Measurements from ENCODE around the gene TPR. TPM values are rescaled to one million over a fixed set of nuclear protein-coding genes. Genes with fewer than 3 reads are reported as not detected.

TPR gene
- total RNA-seq, 1 donor from 2014 or later, result 83.8 TPM

DNA sequence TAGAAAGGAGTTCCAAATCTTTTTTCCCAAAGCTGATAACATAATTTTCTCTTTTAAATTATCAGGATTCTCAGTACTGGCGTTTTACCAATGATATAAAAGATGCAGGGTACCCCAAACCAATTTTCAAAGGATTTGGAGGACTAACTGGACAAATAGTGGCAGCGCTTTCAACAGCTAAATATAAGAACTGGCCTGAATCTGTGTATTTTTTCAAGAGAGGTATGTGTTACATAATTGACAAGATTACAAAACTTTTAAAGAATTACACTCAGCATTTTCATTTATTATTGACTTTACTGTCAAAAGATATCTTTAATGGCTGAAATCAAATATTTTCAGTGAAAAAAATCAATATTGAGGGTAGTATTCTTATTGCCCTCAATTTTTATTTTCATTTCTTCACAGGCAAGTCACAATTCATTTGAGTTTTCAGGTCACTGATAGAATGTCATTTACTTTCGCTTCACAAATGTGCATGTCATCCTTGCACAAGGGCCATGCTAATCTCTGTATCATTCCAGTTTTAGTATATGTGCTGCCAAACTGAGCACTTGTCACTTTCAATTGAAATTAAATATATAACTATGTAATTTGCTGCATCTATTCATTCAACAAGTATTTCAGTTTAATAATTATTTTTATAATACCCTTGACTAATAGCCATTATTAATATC, 63.5 kb downstream of the TPR start:
- TF ChIP-seq CTCF (IDR thresholded peaks at IDR 0.05; ENCODE audit: insufficient read depth, low read depth, low read length) (no peak), EZH2 (IDR thresholded peaks at IDR 0.05; ENCODE audit: insufficient read depth, low read length) (no peak)
- H3K4me1 Mint-ChIP-seq (ENCODE audit: low read depth, unreplicated experiment), result no peaks in the 10 kb centered on the region
- peaks cover 32% of the 10 kb centered on the region for H3K36me3 ChIP-seq (ENCODE audit: insufficient read depth, low read length)

DNA sequence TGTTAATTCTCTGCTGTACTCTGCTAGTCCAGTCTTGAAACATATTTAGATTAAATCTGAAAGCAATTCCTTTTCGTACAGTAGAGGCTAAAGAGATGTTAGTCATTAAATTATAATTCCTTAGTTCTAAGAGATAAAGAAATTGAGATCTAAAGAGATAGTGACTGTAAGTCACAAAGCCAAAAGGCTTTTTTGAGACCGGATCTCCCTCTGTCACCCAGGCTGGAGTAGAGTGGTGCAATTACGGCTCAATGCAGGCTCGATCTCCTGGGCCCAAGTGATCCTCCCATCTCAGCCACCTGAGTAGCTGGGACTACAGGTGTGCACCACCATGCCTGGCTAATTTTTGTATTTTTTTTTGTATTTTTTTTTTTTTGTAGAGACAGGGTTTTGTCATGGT, 64.7 kb downstream of the TPR start:
- no peak overlapping the region for H3K27ac Mint-ChIP-seq (ENCODE audit: unreplicated experiment)
- TF ChIP-seq EZH2 (IDR thresholded peaks at IDR 0.05; ENCODE audit: insufficient read depth, low read length) (no peak), CTCF (IDR thresholded peaks at IDR 0.05; ENCODE audit: insufficient read depth, low read depth, low read length) (no peak)

More for the DNA sequence above, 63.5 kb downstream of the TPR start:
- no peaks in the 10 kb centered on the region for H3K27me3 Mint-ChIP-seq (ENCODE audit: low read depth, unreplicated experiment)
- Histone ChIP-seq H4K20me1 (ENCODE audit: insufficient read depth, low read length) (peaks cover 5% of the 10 kb centered on the region), H3K4me1 (ENCODE audit: insufficient read depth, low read length) (no peaks in the 10 kb centered on the region), H3K27ac (ENCODE audit: low read depth, low read length) (no peak overlapping the region), H3K4me3 (ENCODE audit: insufficient read depth, low read depth, low read length) (no peak overlapping the region), H3K4me2 (ENCODE audit: low read length) (no peak overlapping the region), H3K79me2 (ENCODE audit: insufficient read depth, low read length) (no peaks in the 10 kb centered on the region), H2AFZ (ENCODE audit: low read depth, low read length) (no peak overlapping the region), H3K9me3 (ENCODE audit: insufficient read depth, low read depth, low read length) (no peaks in the 10 kb centered on the region), H3K27me3 (ENCODE audit: insufficient read depth, low read length) (no peaks in the 10 kb centered on the region), H3K9ac (ENCODE audit: low read length) (no peak overlapping the region)
- H3K27ac Mint-ChIP-seq (ENCODE audit: unreplicated experiment), result no peak overlapping the region
- H3K36me3 Mint-ChIP-seq (ENCODE audit: low read depth, unreplicated experiment), result no peaks in the 10 kb centered on the region
- DNase-seq (ENCODE audit: low read depth), result no peak
- no peaks in the 10 kb centered on the region for H3K9me3 Mint-ChIP-seq (ENCODE audit: unreplicated experiment)
- no peak overlapping the region for H3K4me3 Mint-ChIP-seq (ENCODE audit: unreplicated experiment)
- no peak for FAIRE-seq

More for the DNA sequence above, 64.7 kb downstream of the TPR start:
- H3K4me1 ChIP-seq (ENCODE audit: insufficient read depth, low read length), result no peaks in the 10 kb centered on the region
- DNase-seq (ENCODE audit: low read depth), result no peak
- no peak overlapping the region for H3K9ac ChIP-seq (ENCODE audit: low read length)
- no peaks in the 10 kb centered on the region for H3K79me2 ChIP-seq (ENCODE audit: insufficient read depth, low read length)
- H3K27me3 ChIP-seq (ENCODE audit: insufficient read depth, low read length), result no peaks in the 10 kb centered on the region
- H3K9me3 ChIP-seq (ENCODE audit: insufficient read depth, low read depth, low read length), result no peaks in the 10 kb centered on the region
- H3K4me2 ChIP-seq (ENCODE audit: low read length), result no peak overlapping the region
- no peak overlapping the region for H3K4me3 Mint-ChIP-seq (ENCODE audit: unreplicated experiment)
- H3K36me3 ChIP-seq (ENCODE audit: insufficient read depth, low read length), result peaks cover 28% of the 10 kb centered on the region
- no peak for FAIRE-seq
- H3K9me3 Mint-ChIP-seq (ENCODE audit: unreplicated experiment), result no peaks in the 10 kb centered on the region
- peaks cover 5% of the 10 kb centered on the region for H4K20me1 ChIP-seq (ENCODE audit: insufficient read depth, low read length)
- no peak overlapping the region for H2AFZ ChIP-seq (ENCODE audit: low read depth, low read length)
- no peak overlapping the region for H3K4me3 ChIP-seq (ENCODE audit: insufficient read depth, low read depth, low read length)
- H3K36me3 Mint-ChIP-seq (ENCODE audit: low read depth, unreplicated experiment), result no peaks in the 10 kb centered on the region
- H3K4me1 Mint-ChIP-seq (ENCODE audit: low read depth, unreplicated experiment), result no peaks in the 10 kb centered on the region
- no peaks in the 10 kb centered on the region for H3K27me3 Mint-ChIP-seq (ENCODE audit: low read depth, unreplicated experiment)
- no peak overlapping the region for H3K27ac ChIP-seq (ENCODE audit: low read depth, low read length)

All from astrocyte (in vitro differentiated cells and primary cell).